MCF 10A (cell line): ENCODE results near the gene FAM237B. TPM values are rescaled to one million over a fixed set of nuclear protein-coding genes. Genes with fewer than 3 reads are reported as not detected.

Source experiments
- BruUV-seq: library from RNA; stranded (reverse); fragments of 400-500 nt; replicated peaks from 2 replicates; lab custom pipeline; 2021; lab: Mats Ljungman, UMichigan
- CTCF ChIA-PET: fragments of 300-600 bp; sonication (Branson Sonifier 250); formaldehyde crosslinking; extraction: SDS; loops from one replicate; lab custom pipeline; 2021; ENCODE audit warnings: antibody characterized with exemption, inconsistent platforms; lab: Yijun Ruan, JAX
- POLR2A ChIA-PET: fragments of 300-600, 350-650 bp; sonication (Branson Sonifier 250); formaldehyde crosslinking; extraction: SDS; loops from one replicate; lab custom pipeline; 2020; ENCODE audit warnings: antibody characterized with exemption, inconsistent platforms; lab: Yijun Ruan, JAX
- DNase-seq: peaks from one replicate; pipeline ENCODE4 v3.0.0-alpha.2; 2018; ENCODE audit not compliant: unreplicated experiment
- H3K27ac Mint-ChIP-seq: one replicate; pipeline ENCODE4 v1.8.0; 2022; ENCODE audit warnings: mild to moderate bottlenecking, low read depth, mixed read lengths; ENCODE audit not compliant: unreplicated experiment
- H3K27me3 Mint-ChIP-seq: one replicate; pipeline ENCODE4 v1.8.0; 2022; ENCODE audit warnings: mixed read lengths; ENCODE audit not compliant: insufficient read depth, unreplicated experiment
- H3K36me3 Mint-ChIP-seq: one replicate; pipeline ENCODE4 v1.8.0; 2022; ENCODE audit warnings: mild to moderate bottlenecking, moderate library complexity, mixed read lengths; ENCODE audit not compliant: insufficient read depth, unreplicated experiment
- H3K4me1 Mint-ChIP-seq: one replicate; pipeline ENCODE4 v1.8.0; 2022; ENCODE audit warnings: mixed read lengths; ENCODE audit not compliant: insufficient read depth, unreplicated experiment
- H3K4me3 Mint-ChIP-seq: one replicate; pipeline ENCODE4 v1.8.0; 2022; ENCODE audit warnings: mild to moderate bottlenecking, moderate library complexity, mixed read lengths; ENCODE audit not compliant: unreplicated experiment
- H3K9me3 Mint-ChIP-seq: one replicate; pipeline ENCODE4 v1.8.0; 2022; ENCODE audit warnings: mixed read lengths; ENCODE audit not compliant: unreplicated experiment
- intact Hi-C: fragments of 100-400 bp; cut with micrococcal nuclease; formaldehyde crosslinking; loops from 2 replicates; pipeline ENCODE4 v1.14.1; 2022
- total RNA-seq: library from RNA; stranded (reverse); gene quantifications from 2 replicates; pipeline ENCODE4 v1.2.3, GENCODE V29; 2022
- TF ChIP-seq, protein P1 (sequence below): fragments of 200-600 bp; IDR thresholded peaks from one replicate; pipeline ENCODE4 v1.8.0; 2022; ENCODE audit warnings: antibody characterized with exemption, mild to moderate bottlenecking; ENCODE audit not compliant: unreplicated experiment

Gene FAM237B
- total RNA-seq, 1 experiment from 2014 or later: not detected

DNA sequence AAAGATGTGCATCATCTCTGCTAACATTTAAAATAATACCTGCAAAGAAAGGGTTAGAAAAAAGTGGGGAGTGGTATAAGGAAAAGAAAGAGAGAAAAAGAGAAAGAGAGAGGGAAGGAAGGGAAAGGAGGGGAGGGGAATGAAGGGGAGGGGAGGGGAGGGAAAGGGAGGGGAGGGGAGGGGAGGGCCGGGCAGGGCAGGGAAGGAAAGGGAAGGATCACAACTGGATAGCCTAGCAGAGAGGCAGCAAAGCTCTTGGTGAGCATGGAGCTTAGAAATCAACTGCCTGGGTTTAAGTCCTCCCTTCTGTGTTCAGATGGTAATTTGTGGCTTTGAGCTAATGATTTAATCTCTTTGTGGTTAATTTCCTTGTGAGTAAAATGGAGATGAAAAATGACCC is 5.4 kb upstream of the FAM237B start:
- Mint-ChIP-seq H3K4me1 (no peaks in the 10 kb centered on the region), H3K27me3 (peaks cover 45% of the 10 kb centered on the region), H3K9me3 (no peaks in the 10 kb centered on the region), H3K4me3 (no peak overlapping the region), H3K27ac (no peak overlapping the region), H3K36me3 (no peaks in the 10 kb centered on the region)
- no peak for DNase-seq
- intact Hi-C loops: no loop called here
- TF ChIP-seq, protein P1, sequence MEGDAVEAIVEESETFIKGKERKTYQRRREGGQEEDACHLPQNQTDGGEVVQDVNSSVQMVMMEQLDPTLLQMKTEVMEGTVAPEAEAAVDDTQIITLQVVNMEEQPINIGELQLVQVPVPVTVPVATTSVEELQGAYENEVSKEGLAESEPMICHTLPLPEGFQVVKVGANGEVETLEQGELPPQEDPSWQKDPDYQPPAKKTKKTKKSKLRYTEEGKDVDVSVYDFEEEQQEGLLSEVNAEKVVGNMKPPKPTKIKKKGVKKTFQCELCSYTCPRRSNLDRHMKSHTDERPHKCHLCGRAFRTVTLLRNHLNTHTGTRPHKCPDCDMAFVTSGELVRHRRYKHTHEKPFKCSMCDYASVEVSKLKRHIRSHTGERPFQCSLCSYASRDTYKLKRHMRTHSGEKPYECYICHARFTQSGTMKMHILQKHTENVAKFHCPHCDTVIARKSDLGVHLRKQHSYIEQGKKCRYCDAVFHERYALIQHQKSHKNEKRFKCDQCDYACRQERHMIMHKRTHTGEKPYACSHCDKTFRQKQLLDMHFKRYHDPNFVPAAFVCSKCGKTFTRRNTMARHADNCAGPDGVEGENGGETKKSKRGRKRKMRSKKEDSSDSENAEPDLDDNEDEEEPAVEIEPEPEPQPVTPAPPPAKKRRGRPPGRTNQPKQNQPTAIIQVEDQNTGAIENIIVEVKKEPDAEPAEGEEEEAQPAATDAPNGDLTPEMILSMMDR: no peak
- no TSS peak for BruUV-seq
- ChIA-PET POLR2A (no interaction called here), CTCF (interaction anchor here (0.6 kb wide), 1 partner anchor 56 kb away, joined by 4 read pairs; no protein-coding TSS in a partner anchor)

DNA sequence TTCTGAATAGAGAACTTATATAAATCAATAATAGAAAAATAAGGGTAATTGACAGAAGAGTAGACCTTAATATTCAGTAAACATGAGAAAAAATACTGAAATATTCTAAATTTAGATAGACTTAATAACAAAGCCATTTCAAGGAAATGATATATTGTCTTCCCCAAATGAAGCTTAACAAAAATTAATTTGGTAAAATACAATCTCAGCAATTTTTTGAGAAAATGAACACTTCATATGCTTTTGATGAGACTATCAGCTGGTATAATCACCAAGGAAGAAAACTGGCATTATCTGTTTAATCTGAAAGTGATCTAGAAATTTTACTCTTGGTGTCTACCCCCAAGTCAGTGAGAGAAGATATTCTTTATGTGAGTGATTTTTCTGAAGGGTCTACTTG is 1.7 kb upstream of the FAM237B start:
- no TSS peak for BruUV-seq
- Mint-ChIP-seq H3K4me3 (no peak overlapping the region), H3K9me3 (no peaks in the 10 kb centered on the region), H3K36me3 (no peaks in the 10 kb centered on the region), H3K27ac (no peak overlapping the region), H3K4me1 (no peaks in the 10 kb centered on the region), H3K27me3 (peaks cover 62% of the 10 kb centered on the region)
- no peak for DNase-seq
- TF ChIP-seq, protein P1: no peak
- intact Hi-C loops: no loop called here
- POLR2A ChIA-PET: no interaction called here
- CTCF ChIA-PET: no interaction called here

DNA sequence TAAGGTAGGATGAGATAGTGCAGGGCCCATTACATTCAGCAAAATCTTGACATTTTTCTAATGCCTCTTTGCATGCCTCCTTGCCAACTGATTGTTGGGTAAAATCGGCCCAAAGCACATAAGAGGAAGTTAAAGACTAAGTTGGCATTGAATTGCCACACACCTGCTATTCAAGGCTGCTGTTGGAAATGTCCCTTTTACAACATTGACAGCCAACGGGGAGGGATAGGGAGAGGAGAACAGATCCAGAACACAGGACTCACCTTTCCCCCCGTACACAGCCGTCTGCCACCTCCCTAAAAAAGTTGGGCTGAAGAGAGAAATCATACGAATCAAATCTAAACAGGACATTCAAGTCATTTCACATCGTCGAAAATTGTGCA is 695 bp downstream of the FAM237B start:
- POLR2A ChIA-PET: no interaction called here
- H3K9me3 Mint-ChIP-seq: no peaks in the 10 kb centered on the region
- TF ChIP-seq, protein P1: no peak
- no peaks in the 10 kb centered on the region for H3K36me3 Mint-ChIP-seq
- H3K4me1 Mint-ChIP-seq: no peaks in the 10 kb centered on the region
- DNase-seq: no peak
- H3K27me3 Mint-ChIP-seq: peaks cover 78% of the 10 kb centered on the region
- CTCF ChIA-PET: no interaction called here
- no peak overlapping the region for H3K4me3 Mint-ChIP-seq
- no TSS peak for BruUV-seq
- no peak overlapping the region for H3K27ac Mint-ChIP-seq
- intact Hi-C loops: no loop called here

DNA sequence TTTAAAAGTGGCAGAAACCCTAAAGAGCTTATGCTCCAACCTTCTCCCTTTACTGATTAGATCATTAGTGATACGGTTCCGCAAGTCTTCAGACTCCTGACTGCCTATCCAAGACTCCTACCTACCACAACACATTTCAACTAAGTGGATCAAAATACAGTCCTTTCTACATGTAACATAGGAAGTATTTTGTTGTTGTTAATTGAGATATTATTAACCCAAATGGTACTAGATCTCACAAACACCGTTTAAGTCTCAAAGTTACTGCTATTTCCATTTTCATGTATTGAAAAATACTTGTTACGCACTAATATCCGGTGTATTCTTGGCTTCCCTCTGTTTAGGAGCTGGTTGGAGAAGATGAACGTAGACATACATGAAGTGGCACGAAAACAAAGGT is 1.1 kb downstream of the FAM237B start:
- intact Hi-C loops: no loop called here
- Mint-ChIP-seq H3K4me1 (no peaks in the 10 kb centered on the region), H3K27me3 (peaks cover 78% of the 10 kb centered on the region), H3K27ac (no peak overlapping the region), H3K4me3 (no peak overlapping the region), H3K36me3 (no peaks in the 10 kb centered on the region), H3K9me3 (no peaks in the 10 kb centered on the region)
- TF ChIP-seq, protein P1: no peak
- POLR2A ChIA-PET: no interaction called here
- no peak for DNase-seq
- no TSS peak for BruUV-seq
- CTCF ChIA-PET: no interaction called here
